Measurements from ENCODE around the gene MYH16.

DNA sequence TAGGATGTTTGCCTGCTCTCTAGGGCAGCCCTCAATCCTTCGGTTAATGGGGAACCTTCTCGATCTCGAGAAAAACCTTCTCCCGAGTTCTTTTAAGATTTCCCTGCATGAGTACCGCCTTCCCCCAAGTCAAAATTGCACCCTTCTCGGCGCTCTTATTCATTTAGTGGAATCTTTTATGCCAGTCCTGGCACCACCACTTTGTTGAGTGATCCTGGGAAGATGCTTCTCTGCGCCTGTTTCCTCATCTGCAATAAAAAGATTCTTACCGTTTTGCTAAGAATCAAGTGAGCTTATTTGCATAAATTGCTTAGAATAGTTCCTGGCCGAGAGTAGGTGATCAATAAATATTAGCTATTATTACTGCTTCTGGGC is 53.8 kb downstream of the MYH16 start:
- no peak for TF ChIP-seq CTCF (IDR thresholded peaks at IDR 0.05; ENCODE audit: poor library complexity, severe bottlenecking)
- no peak for TF ChIP-seq EP300 (conservative IDR thresholded peaks at IDR 0.05; ENCODE audit: poor library complexity, severe bottlenecking)
- no peak for TF ChIP-seq MXI1 (conservative IDR thresholded peaks at IDR 0.05; ENCODE audit: poor library complexity, severe bottlenecking)
- no peak for TF ChIP-seq POLR2AphosphoS5 (IDR thresholded peaks at IDR 0.05)
- no peak for TF ChIP-seq TAF1 (IDR thresholded peaks at IDR 0.05; ENCODE audit: low read depth)
- TF ChIP-seq EZH2 (IDR thresholded peaks at IDR 0.05; ENCODE audit: borderline replicate concordance, insufficient read depth, low read length, poor library complexity, severe bottlenecking): no peak

Data from neural cell (in vitro differentiated cells).